ENCODE data around the gene RASSF3. TPM values are rescaled to one million over a fixed set of nuclear protein-coding genes. Genes with fewer than 3 reads are reported as not detected.

Gene RASSF3
- total and polyA plus RNA-seq, 4 donors = 26.7 to 60.9 (median 33.5) TPM

DNA sequence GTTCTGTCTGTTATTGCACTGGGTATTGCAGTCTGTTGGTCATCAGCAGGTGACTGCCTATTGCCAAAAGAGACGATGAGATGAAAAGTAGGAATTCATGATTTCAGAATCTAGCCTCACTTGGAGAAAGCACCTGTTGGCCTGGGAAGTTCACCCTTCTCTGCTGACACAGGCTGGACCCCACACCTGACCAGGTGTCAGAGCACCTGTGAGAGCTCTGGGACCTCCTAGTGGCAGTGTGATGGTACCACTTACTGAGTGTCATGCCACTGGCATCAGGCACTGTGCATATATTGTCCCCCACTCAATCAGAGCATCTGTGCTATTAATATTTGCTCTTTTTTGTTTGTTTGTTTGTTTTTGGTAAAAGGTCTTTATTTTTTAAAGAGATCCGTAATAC lies 68.0 kb downstream of the RASSF3 start:
- no peaks in the 10 kb centered on the region for H3K36me3 ChIP-seq (ENCODE audit: control insufficient read depth in 4 of 4, insufficient read depth in 4 of 4, low read length in 4 of 4)
- H3K9me3 ChIP-seq (ENCODE audit: control insufficient read depth in 4 of 4, insufficient read depth in 3 of 4, low read length in 3 of 4) = no peaks in the 10 kb centered on the region
- H3K27me3 ChIP-seq (ENCODE audit: control insufficient read depth in 3 of 3, insufficient read depth in 3 of 3, low read length in 2 of 3) = no peaks in the 10 kb centered on the region
- no peak overlapping the region for H3K4me3 ChIP-seq
- ATAC-seq (ENCODE audit: insufficient read depth, low FRiP score) (no peak), DNase-seq (no peak)
- no peak overlapping the region for H3K9ac ChIP-seq (ENCODE audit: insufficient read depth in 1 of 2, low read length in 2 of 2)
- 80 to 82% methylated on average over 2 of the region's 2 CpGs for WGBS, 2 donors
- peaks cover 13 to 53% (median 32%) of the 10 kb centered on the region in 5 donors for H3K4me1 ChIP-seq (ENCODE audit: control insufficient read depth in 5 of 5, insufficient read depth in 5 of 5, low read length in 5 of 5)
- H3K27ac ChIP-seq (ENCODE audit: low read depth in 1 of 2, low read length in 1 of 2) = peak overlapping the region; percentile 33 to 56
- TF ChIP-seq, protein P1, sequence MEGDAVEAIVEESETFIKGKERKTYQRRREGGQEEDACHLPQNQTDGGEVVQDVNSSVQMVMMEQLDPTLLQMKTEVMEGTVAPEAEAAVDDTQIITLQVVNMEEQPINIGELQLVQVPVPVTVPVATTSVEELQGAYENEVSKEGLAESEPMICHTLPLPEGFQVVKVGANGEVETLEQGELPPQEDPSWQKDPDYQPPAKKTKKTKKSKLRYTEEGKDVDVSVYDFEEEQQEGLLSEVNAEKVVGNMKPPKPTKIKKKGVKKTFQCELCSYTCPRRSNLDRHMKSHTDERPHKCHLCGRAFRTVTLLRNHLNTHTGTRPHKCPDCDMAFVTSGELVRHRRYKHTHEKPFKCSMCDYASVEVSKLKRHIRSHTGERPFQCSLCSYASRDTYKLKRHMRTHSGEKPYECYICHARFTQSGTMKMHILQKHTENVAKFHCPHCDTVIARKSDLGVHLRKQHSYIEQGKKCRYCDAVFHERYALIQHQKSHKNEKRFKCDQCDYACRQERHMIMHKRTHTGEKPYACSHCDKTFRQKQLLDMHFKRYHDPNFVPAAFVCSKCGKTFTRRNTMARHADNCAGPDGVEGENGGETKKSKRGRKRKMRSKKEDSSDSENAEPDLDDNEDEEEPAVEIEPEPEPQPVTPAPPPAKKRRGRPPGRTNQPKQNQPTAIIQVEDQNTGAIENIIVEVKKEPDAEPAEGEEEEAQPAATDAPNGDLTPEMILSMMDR (IDR thresholded peaks at IDR 0.05; ENCODE audit: control extremely low read depth, extremely low read depth) = no peak

GRCh38 chr12:64678835-64679234 lies 68.5 kb downstream of the RASSF3 start:
- Histone ChIP-seq H3K9ac (ENCODE audit: insufficient read depth in 1 of 2, low read length in 2 of 2) (no peak overlapping the region), H3K9me3 (ENCODE audit: control insufficient read depth in 4 of 4, insufficient read depth in 3 of 4, low read length in 3 of 4) (no peaks in the 10 kb centered on the region), H3K4me3 (no peak overlapping the region), H3K27me3 (ENCODE audit: control insufficient read depth in 3 of 3, insufficient read depth in 3 of 3, low read length in 2 of 3) (no peaks in the 10 kb centered on the region), H3K4me1 (ENCODE audit: control insufficient read depth in 5 of 5, insufficient read depth in 5 of 5, low read length in 5 of 5) (peaks cover 10 to 49% (median 27%) of the 10 kb centered on the region in 5 donors), H3K27ac (ENCODE audit: low read depth in 1 of 2, low read length in 1 of 2) (peak overlapping the region; percentile 34 to 62), H3K36me3 (ENCODE audit: control insufficient read depth in 4 of 4, insufficient read depth in 4 of 4, low read length in 4 of 4) (no peaks in the 10 kb centered on the region)
- DNase-seq (no peak), ATAC-seq (ENCODE audit: insufficient read depth, low FRiP score) (no peak)
- 66 to 74% methylated on average over 5 of the region's 5 CpGs for WGBS, 2 donors
- TF ChIP-seq, protein P1 (IDR thresholded peaks at IDR 0.05; ENCODE audit: control extremely low read depth, extremely low read depth) = no peak

GRCh38 chr12:64679487-64680001 lies 69.2 kb downstream of the RASSF3 start:
- Histone ChIP-seq H3K27me3 (ENCODE audit: control insufficient read depth in 3 of 3, insufficient read depth in 3 of 3, low read length in 2 of 3) (no peaks in the 10 kb centered on the region), H3K36me3 (ENCODE audit: control insufficient read depth in 4 of 4, insufficient read depth in 4 of 4, low read length in 4 of 4) (no peaks in the 10 kb centered on the region), H3K9ac (ENCODE audit: insufficient read depth in 1 of 2, low read length in 2 of 2) (no peak overlapping the region), H3K9me3 (ENCODE audit: control insufficient read depth in 4 of 4, insufficient read depth in 3 of 4, low read length in 3 of 4) (no peaks in the 10 kb centered on the region), H3K27ac (ENCODE audit: low read depth in 1 of 2, low read length in 1 of 2) (peak overlapping the region; percentile 34 to 62), H3K4me3 (no peak overlapping the region), H3K4me1 (ENCODE audit: control insufficient read depth in 5 of 5, insufficient read depth in 5 of 5, low read length in 5 of 5) (peaks cover 6 to 41% (median 22%) of the 10 kb centered on the region in 5 donors)
- ATAC-seq (ENCODE audit: insufficient read depth, low FRiP score) = peak; percentile 61
- peak in 2 of 3 donors; percentile 35 to 48 for DNase-seq
- whole genome bisulfite sequencing, 2 donors = 20 to 43% methylated on average over 9 of the region's 9 CpGs
- TF ChIP-seq, protein P1 (IDR thresholded peaks at IDR 0.05; ENCODE audit: control extremely low read depth, extremely low read depth) = no peak

- Histone ChIP-seq H3K36me3 (ENCODE audit: control insufficient read depth in 4 of 4, insufficient read depth in 4 of 4, low read length in 4 of 4) (peaks cover 0 to under 1% (median 0%) of the 10 kb centered on the region in 4 donors), H3K4me3 (no peak overlapping the region), H3K9me3 (ENCODE audit: control insufficient read depth in 4 of 4, insufficient read depth in 3 of 4, low read length in 3 of 4) (no peaks in the 10 kb centered on the region), H3K4me1 (ENCODE audit: control insufficient read depth in 5 of 5, insufficient read depth in 5 of 5, low read length in 5 of 5) (peaks cover 6 to 37% (median 21%) of the 10 kb centered on the region in 5 donors), H3K27ac (ENCODE audit: low read depth in 1 of 2, low read length in 1 of 2) (peak overlapping the region; percentile 52 to 62), H3K27me3 (ENCODE audit: control insufficient read depth in 3 of 3, insufficient read depth in 3 of 3, low read length in 2 of 3) (no peaks in the 10 kb centered on the region), H3K9ac (ENCODE audit: insufficient read depth in 1 of 2, low read length in 2 of 2) (no peak overlapping the region)
- ATAC-seq (ENCODE audit: insufficient read depth, low FRiP score) (peak; percentile 50), DNase-seq (no peak)
- WGBS, 2 donors = 49 to 71% methylated on average over 4 of the region's 4 CpGs
- TF ChIP-seq, protein P1 (IDR thresholded peaks at IDR 0.05; ENCODE audit: control extremely low read depth, extremely low read depth) = no peak
Observed at GRCh38 chr12:64680235-64680634, 69.9 kb downstream of the RASSF3 start.

All from lung (tissue), 12 donors.